Bone marrow (tissue), 2 donors: ENCODE data around the gene ADM.

Source experiments
- DNase-seq, 2 donors: peaks; one replicate each; lab custom pipeline; 2025; lab: John Stamatoyannopoulos, UW

ADM gene

DNA sequence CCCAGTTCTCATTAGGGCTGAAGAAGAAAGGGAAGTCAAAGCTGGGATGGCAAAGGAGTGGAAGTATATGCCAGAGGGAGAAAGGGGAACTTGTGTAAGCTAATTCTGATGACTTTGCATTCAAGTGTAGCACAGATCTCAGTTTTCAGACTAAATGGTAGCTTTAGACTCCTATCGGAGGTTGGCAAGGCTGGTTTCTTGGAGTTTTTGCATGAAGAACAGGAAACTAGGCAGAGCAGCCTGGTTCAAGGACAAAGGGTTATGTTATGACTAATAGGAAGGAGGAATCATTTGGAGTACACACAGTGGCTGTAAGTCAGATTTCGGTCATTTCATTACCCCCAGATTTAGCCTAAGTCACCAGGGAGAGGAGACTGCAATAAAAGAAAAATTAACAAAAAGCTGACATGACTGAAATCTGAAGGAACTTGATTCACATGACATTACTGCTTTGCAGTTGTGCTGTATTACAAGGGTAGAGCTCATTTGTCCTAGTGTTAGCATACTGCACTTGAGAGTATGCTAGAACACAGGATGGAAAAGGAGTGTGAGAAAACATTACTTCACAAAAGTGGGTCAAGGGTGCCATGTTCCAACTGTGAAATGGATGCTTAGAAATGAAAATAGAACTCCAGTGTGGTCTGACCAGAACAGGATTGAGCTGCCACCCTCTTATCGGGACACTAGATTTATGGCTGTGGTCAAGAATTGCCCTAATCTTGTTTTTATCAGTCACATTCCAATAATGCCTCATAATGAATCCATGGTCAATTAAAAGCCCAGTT lies 23.6 kb downstream of the ADM start:
- peak in 1 of 2 donors; percentile 39 for DNase-seq

DNA sequence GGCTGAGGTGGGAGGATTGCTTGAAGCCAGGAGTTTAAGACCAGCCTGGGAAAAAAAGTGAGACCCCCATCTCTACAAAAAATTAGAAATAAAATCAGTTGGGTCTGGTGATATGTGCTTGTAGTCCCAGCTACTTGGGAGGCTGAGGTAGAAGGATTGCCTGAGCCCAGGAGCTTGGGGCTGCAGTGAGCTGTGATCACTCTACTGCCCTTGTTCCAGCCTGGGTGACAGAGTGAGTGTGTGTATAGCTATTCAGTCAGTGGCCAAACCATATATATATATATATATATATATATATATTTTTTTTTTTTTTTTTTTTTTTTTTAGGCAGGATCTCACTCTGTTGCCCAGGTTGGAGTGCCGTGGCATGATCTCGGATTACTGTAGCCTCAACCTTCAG lies 24.5 kb downstream of the ADM start:
- DNase-seq: no peak

DNA sequence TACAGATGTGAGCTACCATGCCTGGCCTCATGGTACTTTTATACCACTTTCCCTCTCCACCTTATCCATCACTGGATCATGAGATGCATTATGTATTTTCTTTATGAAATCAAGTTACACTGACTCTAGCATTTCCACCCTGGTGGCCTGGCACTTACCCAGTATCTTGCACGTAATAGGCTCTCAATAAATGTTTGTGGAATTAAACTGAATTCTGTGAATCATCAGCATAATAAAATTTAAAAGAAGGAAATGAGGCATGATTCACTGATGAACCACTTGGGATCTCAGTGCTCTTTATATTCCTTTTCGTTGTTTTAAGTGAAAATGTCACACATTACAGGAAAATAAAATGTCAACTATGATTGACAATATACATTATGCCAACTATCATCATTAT lies 25.1 kb downstream of the ADM start:
- DNase-seq: no peak

DNA sequence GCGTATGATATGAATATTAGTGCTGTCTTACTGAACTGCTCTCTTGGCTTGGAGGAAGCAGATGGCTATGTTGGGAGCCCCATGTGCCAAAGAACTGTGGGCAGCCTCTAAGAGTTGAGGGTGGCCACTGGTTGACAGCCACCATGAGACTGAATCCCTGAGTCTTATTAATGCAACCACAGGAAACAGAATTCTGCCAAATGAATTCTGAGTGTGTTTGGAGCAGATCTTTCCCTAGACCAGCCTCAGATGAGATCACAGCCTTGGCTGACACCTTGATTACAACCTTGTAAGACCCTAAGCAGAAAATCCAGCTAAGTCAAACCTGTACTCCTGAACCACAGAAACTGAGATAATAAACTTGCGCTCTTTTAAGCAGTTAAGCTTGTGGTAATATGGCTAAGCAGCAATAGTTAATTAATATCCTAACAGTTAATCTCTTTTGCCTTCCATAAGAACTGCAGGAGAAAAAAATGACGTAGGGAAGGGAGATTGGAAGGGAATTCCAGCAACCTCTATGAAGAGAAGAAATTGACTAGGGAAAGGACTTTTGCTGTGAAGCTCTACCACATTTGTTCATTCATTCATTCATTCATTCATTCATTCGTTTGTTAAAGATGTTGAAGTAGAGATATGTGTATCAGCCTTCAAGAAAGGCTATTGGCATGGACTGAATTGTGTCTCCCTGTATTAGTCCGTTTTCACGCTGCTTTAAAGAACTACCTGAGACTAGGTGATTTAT lies 26.8 kb downstream of the ADM start:
- no peak for DNase-seq

DNA sequence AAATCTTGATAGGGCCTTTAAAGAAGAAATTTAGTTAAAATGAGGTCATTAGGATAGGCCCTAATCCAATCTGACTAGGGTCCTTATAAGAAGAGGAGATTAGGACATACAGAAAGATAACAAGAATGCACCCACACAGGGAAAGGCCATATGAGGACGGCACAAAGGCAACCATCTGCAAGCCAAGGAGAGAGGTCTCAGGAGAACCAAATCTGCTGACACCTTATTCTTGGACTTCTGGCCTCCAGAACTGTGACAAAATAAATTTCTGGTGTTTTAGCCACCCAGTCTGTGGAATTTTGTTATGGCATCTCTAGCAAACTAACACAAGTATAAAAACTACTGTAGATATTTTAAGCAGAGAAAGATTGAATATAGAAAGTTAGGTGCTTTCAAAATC lies 28.6 kb downstream of the ADM start:
- no peak for DNase-seq

DNA sequence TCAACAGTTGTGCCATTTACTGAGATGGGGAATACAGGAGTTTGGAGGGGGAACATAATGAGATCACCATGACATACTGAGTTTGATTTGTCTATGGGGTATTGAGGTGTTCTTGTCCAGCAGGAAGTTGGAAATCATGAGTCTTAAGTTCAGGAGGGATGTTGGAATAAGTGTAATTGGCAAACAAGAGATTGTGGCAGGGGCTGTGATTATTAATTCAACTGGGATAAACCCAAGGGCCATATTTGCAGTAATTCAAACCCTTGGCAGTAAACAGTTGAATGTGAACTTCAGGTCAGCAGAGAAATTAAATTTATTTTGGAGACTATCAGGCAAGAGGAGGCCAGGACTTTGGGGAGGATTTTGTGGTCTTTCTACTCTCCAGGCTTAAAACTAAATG lies 33.4 kb downstream of the ADM start:
- DNase-seq: no peak

DNA sequence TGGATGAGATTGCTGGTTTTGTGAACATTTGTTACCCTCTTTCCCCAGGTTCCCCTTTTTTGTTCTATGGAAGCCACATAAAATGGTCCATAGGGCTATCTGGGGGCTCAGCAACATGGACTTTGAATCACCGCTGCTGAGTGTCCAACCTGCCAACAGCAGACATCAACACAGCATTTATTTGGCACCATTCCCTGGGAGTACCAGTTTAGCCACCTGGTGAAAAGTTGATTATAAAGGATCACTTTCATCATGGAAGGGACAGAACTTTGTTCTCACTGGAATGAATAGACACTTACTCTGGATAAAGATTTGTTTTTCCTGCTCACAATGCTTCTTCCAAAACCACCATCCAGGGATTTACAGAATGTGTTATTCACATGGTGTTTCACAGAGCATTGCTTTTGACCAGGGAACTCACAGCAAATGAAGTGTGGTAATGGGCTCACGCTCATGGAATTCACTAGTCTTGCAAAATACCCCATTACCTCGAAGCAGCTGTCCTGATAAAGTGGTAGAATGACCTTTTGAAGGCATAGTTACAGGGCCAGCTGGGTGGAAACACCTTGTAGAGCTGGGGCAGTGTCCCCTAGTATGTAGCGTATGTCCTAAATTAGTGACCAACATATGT lies 43.9 kb downstream of the ADM start:
- DNase-seq: no peak

DNA sequence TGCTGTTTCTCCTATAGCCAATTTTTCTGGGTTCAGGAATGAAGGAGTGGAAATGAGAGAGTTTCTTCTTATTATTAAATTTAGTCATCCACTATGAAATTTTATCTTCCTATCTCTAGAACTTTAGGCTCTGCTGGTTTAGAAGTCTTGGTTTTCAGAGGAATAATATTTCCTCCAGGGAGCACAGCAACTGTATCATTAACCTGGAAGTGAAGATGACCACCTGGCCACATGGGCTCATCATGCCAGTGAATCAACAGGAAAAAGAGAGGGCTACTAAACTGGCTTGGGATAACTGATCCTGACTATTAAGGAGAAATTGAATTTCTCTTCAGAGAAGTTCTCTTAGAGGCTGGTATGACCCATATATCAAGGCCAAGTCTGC lies 44.4 kb downstream of the ADM start:
- DNase-seq: no peak

DNA sequence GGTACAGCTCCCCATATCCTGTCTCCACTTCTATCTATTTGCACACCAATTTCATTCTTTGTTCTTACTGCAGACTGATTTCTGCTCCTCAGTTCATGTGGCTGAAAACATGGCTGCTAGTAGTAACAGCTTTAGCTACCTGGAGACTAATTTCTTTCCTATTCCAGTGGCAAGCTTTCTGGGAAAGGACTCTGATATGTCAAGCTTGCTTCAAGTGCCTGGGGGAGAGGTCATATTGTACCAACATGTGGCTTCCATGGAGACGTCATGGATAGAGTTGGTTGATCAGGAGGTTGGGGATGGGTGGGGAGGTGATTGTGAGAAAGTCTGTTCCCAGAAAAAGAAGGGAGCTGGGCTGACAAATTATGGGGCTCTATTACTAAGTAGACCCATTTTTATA lies 44.9 kb downstream of the ADM start:
- DNase-seq: no peak

DNA sequence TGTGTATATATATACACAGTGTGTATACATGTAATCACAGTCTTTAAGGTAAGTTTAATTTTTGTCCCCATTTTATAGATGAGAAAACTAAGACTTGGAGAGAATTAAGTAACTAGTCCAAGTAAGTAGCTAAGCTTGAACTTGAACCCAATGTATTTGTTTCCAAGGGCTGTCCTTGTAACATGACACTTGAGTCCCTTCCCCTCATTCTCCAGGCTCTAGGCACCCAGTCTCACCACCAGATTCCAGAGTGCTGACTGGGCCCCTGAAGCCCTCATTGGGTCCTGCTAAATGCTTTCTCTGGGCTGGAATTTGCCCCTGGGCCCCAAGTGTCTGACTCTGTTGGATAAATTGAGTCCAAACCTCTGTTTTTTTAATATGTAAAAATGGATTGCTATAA lies 45.5 kb downstream of the ADM start:
- DNase-seq: no peak

DNA sequence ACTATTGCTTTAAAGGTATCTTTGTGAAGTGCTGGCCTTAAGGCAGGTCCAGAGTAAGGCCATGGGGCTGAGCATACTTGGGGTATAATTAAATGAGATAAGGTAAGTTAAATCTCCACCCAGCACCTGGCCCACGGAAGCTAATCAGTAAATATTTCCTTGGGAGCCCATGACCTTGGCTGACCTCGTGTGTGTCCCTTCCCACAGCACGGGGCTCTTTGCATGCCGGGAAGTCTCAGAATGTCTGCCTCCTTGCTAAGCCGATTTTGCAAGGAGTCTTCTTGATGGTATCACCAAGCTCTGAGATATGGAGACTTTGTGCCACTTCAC lies 46.5 kb downstream of the ADM start:
- DNase-seq: no peak

DNA sequence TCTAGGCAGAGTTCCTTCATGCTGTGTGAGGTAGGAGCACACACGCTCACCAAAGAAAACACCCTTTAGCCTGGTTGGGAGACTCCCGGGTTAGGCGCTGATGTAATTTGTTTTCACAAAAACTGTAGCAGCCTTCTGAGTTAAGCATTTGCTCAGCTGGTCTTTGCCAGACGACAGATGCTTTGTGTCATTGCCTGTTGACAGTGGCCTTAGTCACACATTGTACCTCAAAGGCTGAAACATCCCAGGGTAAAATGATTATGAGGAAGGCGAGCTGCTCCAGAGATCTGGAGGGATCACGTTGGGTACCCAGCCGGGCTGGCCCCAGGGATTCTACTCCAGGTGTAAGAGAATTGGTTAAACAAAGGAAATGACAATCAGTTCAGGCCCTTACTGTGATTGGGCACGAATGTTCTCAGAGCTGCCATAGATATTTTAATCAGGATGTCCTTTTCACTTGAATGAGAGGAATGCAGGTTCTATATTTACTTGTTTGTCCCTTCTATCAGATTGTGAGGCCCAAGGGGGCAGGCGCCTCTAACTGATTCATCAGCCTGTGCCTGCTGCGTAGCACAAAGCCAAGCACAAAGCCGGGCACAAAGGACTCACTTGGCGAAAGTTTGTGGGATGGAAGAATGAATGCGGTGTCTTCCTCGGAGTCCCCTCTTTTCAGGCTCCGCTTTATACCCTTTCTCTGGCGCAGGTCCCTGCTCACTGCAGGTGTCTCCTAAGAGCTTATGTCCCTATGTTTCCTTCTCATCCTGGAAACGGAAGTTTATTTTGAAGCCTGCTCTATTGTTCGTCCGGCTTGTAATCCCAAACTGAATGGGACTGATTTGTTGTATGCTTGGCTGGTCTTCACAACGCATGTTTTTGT lies 47.1 kb downstream of the ADM start:
- no peak for DNase-seq

DNA sequence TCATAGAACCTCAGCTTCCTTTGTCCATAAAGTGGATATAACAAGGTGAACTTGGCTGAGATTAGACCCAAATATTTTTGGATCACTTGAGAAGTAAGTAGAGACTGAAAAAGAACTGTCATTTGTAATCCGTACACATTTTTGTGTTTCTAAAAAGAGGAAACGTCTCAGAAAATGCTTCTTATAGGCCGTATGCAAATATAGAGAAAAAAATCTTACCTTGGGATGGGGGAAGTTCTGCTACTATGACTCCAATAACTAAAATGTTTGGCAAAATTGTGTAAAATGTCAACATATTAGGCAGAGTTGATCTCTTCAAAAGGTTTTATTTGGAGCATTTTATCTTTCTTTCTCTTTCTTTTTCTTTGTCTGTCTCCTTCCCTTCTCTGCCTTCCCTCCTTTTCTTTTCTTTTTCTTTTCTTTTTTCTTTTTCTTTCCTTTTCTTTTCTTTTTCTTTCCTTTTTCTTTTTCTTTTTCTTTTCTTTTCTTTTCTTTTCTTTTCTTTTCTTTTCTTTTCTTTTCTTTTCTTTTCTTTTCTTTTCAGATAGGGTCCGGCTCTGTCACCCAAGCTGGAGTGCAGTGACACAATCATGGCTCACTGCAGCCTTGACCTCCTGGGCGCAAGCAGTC lies 48.2 kb downstream of the ADM start:
- DNase-seq: no peak

DNA sequence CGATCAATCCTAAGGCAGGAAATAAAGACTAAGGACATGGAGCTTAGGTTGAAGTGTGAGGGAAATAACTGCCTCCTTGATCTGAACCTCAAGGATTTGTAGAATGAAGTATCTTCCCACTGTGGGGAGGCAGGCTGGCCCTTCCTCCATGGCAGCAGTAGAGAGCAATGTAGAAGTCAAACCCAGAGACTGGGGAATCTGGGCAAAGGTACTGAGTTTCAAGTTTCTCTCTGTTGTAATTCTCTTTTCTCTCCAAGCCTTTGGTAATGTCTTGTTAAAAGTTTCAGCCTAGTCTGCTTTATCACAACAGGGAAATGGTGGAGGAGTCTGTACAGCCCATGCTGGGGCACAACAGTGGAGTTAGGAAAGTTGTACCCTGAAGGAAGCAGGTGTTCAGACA lies 49.5 kb downstream of the ADM start:
- no peak for DNase-seq

DNA sequence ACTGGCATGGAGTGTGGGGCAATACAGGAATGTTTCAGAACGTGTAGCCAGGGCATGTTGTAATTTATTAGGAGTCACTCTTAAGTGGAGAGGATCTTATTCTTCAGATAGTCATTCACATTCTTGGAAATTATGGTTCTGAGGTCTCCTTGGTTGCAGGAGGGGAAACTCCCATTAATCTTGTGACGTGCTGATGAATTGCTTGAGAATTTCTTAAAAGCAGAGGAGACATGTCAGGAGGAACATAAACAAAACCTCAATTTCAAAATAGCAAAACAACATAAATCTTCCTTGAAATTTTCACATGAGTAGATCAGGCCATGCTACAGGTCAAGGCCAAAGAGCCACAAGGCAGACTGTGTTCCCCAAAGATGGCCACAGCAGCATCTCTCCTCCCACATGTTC lies 50.4 kb downstream of the ADM start:
- no peak for DNase-seq

DNA sequence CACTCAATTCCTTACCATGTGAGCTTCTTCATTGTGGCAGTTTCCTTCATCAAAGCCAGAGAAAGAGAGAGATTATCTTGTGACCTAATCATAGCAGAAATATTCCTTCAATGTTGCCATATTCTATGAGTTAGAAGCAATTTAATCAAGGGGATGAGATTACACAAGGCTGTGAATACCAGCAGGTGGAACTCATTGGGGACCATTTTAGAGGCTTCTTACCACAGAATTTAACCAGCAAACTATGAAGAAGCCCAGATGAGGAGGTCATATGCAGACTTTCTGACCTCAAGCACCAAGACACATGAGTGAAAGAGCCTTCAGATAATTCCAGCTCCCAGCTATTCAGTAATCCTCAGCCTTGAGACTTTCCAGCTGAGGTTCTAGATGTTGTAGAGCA lies 51.3 kb downstream of the ADM start:
- no peak for DNase-seq
